Testis (tissue), 3 donors: ENCODE measurements around the gene WNK2. TPM values are rescaled to one million over a fixed set of nuclear protein-coding genes. Genes with fewer than 3 reads are reported as not detected.

Experiments
- DNase-seq: peaks from one replicate; pipeline ENCODE4 v3.0.0-alpha.2; 2019
- H3K27ac ChIP-seq, 2 donors: fragments of 200-600 bp; sonication (generic); one replicate each; pipeline ENCODE4 v1.5.1; 2019
- H3K27me3 ChIP-seq: fragments of 200-600 bp; sonication (generic); one replicate; pipeline ENCODE4 v1.5.1; 2019
- H3K36me3 ChIP-seq: fragments of 200-600 bp; sonication (generic); one replicate; pipeline ENCODE4 v1.5.1; 2017; ENCODE audit warnings: low read depth; ENCODE audit errors: missing control alignments
- H3K4me1 ChIP-seq: fragments of 200-600 bp; sonication (generic); one replicate; pipeline ENCODE4 v1.5.1; 2019
- H3K4me3 ChIP-seq, 2 donors: fragments of 200-600 bp; sonication (generic); one replicate each; pipeline ENCODE4 v1.5.1; 2017 to 2019
- H3K9me3 ChIP-seq: fragments of 200-600 bp; sonication (generic); one replicate; pipeline ENCODE4 v1.5.1; 2017
- POLR2A ChIP-seq: fragments of 450-650 bp; IDR thresholded peaks from one replicate; pipeline ENCODE4 v1.6.1; 2017; ENCODE audit warnings: antibody characterized with exemption, mild to moderate bottlenecking, moderate library complexity
- WGBS, 2 donors: methylation state at CpG; one replicate each; pipeline ENCODE4 v1.1.5; 2018; 5-methylcytosine and 5-hydroxymethylcytosine counted together
- intact Hi-C: fragments of 100-400 bp; cut with DNase I; formaldehyde crosslinking; loops from one replicate; pipeline ENCODE4 v1.15.1; 2023; ENCODE audit warnings: low total_unique reads
- polyA plus RNA-seq: library from polyadenylated mRNA; stranded (reverse); fragments of 350-450 nt; fragmentation: Illumina TruSeq; extraction: RNeasy Lipid Tissue Mini Kit (QIAGEN cat#74804); gene quantifications from one replicate; pipeline ENCODE4 v1.2.3, GENCODE V29; 2014; ENCODE audit warnings: low read depth, low replicate concordance; ENCODE audit not compliant: insufficient read depth
- total RNA-seq, 2 donors: library from RNA; depleted of rRNA; stranded (reverse); fragments of >200 nt; gene quantifications; one replicate each; pipeline ENCODE4 v1.2.3, GENCODE V29; 2016
- TF ChIP-seq, protein P1 (sequence below), 3 experiments: fragments of 450-650 bp in 2 of 3; fragments of 200-600 bp in 1 of 3; sonication (generic) in 1 of 3; IDR thresholded peaks; one replicate each; pipeline ENCODE4 v1.5.1; 2016 to 2019; ENCODE audit warnings: antibody characterized with exemption in 3 of 3, mild to moderate bottlenecking in 2 of 3, moderate library complexity in 1 of 3

The WNK2 gene
- total and polyA plus RNA-seq, 3 donors from 2014 or later: 29.0 to 91.1 (median 50.5) TPM

DNA sequence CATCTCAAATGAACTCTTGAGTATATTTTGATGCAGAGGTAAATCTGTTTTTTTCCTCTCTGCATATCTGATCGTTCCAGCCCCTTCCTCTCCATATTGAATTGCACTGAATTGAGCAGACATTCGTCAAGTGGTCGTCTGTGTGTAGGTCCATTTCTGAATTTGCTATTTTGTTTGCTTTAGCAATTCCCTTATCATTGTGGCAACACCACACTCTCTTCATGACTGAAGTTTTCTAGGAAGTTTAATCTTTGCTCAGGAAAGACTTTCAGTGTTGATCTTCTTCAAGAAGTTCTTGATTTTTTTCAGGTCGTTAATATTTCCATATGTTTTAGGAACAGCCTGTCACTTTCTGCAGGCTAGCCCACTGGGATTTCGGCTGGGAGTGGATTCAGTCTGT is 132.0 kb downstream of the WNK2 start:
- Histone ChIP-seq H3K9me3 (no peaks in the 10 kb centered on the region), H3K4me3 (no peak overlapping the region), H3K4me1 (no peaks in the 10 kb centered on the region), H3K36me3 (no peaks in the 10 kb centered on the region), H3K27ac (no peak overlapping the region), H3K27me3 (no peaks in the 10 kb centered on the region)
- intact Hi-C loops: no loop called here
- WGBS, 2 donors: 60 to 71% methylated on average over 5 of the region's 5 CpGs
- no peak for TF ChIP-seq POLR2A
- DNase-seq: no peak

DNA sequence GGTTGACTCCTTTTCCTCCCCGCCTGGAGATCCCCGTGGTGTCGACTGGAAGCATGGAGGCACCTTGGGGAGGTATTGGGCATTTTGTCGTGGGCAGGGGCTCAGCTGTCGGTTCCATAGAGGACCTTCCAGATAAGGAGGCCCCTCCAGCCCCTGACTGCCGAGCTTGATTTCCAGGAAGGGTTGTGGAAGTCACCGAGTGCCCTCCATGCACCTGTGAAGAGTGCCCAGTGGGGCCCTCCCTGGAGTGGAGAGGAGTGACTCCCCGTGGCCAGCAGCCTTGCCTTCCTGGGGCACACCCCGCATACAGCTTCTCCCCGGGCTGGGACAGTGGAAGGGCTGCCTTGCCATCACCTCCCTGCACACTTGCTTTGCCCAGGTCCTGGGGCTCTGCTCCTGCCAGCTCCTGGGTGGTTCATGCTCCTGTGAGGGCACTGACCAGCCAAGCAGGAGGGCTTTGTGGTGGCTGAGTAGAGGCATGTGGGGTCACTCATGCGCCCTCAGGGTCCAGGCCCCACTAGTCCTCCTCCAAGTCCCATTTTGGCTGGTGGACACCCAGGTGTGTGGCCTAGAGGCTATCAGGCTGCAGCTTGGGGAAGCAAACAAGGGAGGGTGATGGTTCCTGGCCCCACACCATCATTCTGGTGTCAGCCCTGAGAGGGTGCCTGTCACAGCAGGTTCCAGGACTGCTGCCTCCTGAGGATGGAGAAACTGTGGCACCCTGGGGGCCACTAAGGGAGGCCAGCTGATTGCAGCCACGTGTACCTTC is 133.0 kb downstream of the WNK2 start:
- no peak overlapping the region for H3K4me3 ChIP-seq
- WGBS, 2 donors: 95 to 97% methylated on average over 7 to 12 of the region's 12 CpGs
- no peaks in the 10 kb centered on the region for H3K9me3 ChIP-seq
- no peak overlapping the region for H3K27ac ChIP-seq
- no peaks in the 10 kb centered on the region for H3K27me3 ChIP-seq
- intact Hi-C loops: no loop called here
- H3K36me3 ChIP-seq: no peaks in the 10 kb centered on the region
- no peak for DNase-seq
- no peak for TF ChIP-seq POLR2A
- TF ChIP-seq, protein P1, sequence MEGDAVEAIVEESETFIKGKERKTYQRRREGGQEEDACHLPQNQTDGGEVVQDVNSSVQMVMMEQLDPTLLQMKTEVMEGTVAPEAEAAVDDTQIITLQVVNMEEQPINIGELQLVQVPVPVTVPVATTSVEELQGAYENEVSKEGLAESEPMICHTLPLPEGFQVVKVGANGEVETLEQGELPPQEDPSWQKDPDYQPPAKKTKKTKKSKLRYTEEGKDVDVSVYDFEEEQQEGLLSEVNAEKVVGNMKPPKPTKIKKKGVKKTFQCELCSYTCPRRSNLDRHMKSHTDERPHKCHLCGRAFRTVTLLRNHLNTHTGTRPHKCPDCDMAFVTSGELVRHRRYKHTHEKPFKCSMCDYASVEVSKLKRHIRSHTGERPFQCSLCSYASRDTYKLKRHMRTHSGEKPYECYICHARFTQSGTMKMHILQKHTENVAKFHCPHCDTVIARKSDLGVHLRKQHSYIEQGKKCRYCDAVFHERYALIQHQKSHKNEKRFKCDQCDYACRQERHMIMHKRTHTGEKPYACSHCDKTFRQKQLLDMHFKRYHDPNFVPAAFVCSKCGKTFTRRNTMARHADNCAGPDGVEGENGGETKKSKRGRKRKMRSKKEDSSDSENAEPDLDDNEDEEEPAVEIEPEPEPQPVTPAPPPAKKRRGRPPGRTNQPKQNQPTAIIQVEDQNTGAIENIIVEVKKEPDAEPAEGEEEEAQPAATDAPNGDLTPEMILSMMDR (IDR thresholded peaks at IDR 0.05): no peak
- H3K4me1 ChIP-seq: no peaks in the 10 kb centered on the region

DNA sequence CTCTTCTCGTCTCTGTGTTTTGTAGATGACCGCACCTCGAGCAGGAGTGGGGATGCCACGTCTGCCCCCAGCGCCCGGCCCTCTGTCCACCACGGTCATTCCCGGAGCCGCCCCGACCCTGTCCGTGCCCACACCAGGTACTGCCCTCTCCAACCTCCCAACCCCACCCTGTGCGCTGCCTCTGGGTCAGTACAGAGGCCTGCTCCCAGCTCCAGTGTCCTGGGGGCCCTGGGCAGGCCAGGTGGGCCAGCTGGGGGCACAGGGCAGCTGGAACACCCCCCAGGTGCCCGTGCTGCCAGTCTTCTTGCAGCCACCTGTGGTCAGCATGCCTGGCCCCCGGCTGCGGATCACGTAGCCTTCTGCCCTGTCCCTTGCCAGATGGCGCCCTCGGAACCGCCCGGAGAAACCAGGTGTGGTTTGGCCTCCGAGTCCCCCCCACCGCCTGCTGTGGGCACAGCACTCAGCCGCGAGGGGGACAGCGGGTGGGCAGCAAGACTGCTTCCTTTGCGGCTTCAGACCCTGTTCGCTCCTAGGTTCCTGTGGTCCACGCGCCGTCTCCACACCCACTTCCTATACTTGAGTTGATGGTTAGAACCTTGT is 133.7 kb downstream of the WNK2 start:
- H3K9me3 ChIP-seq: no peaks in the 10 kb centered on the region
- no peak overlapping the region for H3K27ac ChIP-seq
- H3K36me3 ChIP-seq: no peaks in the 10 kb centered on the region
- no peak overlapping the region for H3K4me3 ChIP-seq
- intact Hi-C loops: no loop called here
- no peaks in the 10 kb centered on the region for H3K4me1 ChIP-seq
- TF ChIP-seq POLR2A: no peak
- TF ChIP-seq, protein P1 (IDR thresholded peaks at IDR 0.05): no peak
- no peaks in the 10 kb centered on the region for H3K27me3 ChIP-seq
- 96% methylated on average over 18 to 30 of the region's 30 CpGs for WGBS, 2 donors
- no peak for DNase-seq

DNA sequence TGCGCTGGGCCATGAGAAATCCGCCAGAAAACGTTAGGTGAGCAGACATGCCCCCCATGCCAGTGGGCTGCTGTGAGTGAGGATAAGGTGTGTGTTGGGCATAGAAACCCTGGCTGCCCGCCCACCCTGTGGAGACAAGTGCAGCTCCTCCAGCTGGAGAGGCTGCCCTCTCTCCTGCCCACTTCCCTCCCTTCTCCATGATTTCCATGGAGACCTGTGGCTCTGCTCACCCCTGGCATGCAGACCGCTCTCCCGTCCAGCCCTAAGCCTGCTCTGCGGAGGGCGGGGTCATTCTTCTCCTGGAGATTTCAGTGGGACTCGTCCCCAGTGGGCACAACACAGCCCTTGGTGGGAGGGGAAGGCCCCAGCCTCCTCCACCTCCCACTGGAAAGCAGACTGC is 134.5 kb downstream of the WNK2 start:
- intact Hi-C loops: no loop called here
- 89 to 90% methylated on average over 9 of the region's 9 CpGs for WGBS, 2 donors

DNA sequence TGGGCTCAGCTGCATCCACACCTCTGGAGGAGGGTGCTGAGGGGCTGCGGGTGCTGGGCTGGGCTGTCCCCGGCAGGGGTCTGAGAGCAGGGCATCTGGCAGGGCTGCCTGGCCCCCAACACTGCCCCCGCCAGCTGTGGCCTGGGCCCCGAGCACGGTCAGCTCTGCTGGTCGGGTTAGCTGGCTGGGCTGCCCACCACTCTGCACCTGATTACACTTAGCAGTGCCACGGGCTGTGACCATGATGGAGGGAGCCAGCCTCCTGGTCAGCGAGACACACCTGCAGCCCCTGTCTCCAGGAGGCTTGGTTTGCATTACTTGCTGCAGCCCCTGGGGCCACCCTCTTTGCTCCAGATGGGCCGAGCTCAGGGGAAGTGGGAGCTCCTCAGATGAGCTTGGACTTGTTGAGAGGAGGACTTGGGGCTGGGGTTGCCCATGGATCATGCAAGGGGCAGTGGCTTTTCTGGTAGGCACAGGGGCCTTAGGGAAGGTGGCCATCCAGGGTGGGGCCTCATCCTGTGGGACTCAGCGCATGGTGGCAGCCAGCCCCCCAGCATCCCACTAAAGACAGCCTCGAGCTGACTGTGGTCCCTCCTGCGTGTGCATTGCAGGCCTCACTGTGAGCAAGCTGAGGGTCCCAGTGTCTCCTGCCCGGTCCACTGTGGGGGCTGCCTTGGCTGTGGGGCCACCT is 135.5 kb downstream of the WNK2 start:
- Histone ChIP-seq H3K4me3 (no peak overlapping the region), H3K27me3 (no peaks in the 10 kb centered on the region), H3K36me3 (no peaks in the 10 kb centered on the region), H3K9me3 (no peaks in the 10 kb centered on the region), H3K4me1 (no peaks in the 10 kb centered on the region), H3K27ac (no peak overlapping the region)
- no peak for DNase-seq
- 91 to 95% methylated on average over 4 to 13 of the region's 13 CpGs for WGBS, 2 donors
- intact Hi-C loops: no loop called here
- TF ChIP-seq, protein P1 (IDR thresholded peaks at IDR 0.05): no peak
- no peak for TF ChIP-seq POLR2A

More for the DNA sequence above, 134.5 kb downstream of the WNK2 start:
- H3K9me3 ChIP-seq: no peaks in the 10 kb centered on the region
- H3K4me3 ChIP-seq: no peak overlapping the region
- no peak for TF ChIP-seq POLR2A
- TF ChIP-seq, protein P1 (IDR thresholded peaks at IDR 0.05): no peak
- H3K27me3 ChIP-seq: no peaks in the 10 kb centered on the region
- no peaks in the 10 kb centered on the region for H3K36me3 ChIP-seq
- DNase-seq: no peak
- H3K27ac ChIP-seq: no peak overlapping the region
- H3K4me1 ChIP-seq: no peaks in the 10 kb centered on the region
